Measurements from ENCODE around the gene AKR1C4. TPM values are rescaled to one million over a fixed set of nuclear protein-coding genes. Genes with fewer than 3 reads are reported as not detected.
"Not testable (repeated sequence)": the region's sequence is repeated elsewhere in the genome, so short reads cannot be mapped to it uniquely, and the experiment has no call there.

The AKR1C4 gene
- 292 TPM for total RNA-seq

DNA sequence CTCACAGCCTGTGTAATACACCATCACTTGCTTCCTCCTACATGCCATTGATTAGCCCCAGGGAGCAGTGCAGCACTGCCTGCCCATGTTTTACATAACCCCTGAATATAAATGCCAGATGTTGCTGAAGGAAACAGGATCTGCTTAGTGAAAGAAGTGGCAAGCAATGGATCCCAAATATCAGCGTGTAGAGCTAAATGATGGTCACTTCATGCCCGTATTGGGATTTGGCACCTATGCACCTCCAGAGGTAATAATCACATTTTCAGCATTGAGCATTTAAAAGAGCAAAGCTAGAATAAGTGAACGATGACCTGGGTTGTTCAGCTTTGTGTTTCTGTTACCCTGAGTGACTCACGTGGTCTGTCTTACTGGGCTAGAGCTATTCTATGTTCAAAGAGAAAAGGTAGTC, at the start of gene AKR1C4:
AKR1C4 (plus strand) TSS at position 136 of the 412 bp plus-strand sequence; CDS start at position 167, 31 bp downstream.
- ATAC-seq, result peak; percentile 62
- peak; percentile 58 for DNase-seq (ENCODE audit: low spot score)

DNA sequence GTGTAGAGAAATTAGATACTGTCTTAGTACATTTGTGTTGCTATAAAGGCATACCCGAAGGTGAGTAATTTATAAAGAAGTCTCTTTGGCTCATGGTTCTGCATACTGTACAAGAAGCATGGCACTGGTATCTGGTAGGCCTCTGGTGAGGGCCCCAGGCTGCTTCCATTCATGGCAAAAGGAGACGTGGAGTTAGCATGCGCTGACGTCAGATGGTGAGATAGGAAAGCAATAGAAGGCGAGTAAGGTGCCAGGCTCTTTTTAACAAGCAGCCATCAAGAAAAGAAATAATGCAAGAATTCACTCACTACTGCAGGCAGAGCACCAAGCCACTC, 49.8 kb upstream of the AKR1C4 start:
- no peak for DNase-seq (ENCODE audit: low spot score)
- no peak for ATAC-seq

DNA sequence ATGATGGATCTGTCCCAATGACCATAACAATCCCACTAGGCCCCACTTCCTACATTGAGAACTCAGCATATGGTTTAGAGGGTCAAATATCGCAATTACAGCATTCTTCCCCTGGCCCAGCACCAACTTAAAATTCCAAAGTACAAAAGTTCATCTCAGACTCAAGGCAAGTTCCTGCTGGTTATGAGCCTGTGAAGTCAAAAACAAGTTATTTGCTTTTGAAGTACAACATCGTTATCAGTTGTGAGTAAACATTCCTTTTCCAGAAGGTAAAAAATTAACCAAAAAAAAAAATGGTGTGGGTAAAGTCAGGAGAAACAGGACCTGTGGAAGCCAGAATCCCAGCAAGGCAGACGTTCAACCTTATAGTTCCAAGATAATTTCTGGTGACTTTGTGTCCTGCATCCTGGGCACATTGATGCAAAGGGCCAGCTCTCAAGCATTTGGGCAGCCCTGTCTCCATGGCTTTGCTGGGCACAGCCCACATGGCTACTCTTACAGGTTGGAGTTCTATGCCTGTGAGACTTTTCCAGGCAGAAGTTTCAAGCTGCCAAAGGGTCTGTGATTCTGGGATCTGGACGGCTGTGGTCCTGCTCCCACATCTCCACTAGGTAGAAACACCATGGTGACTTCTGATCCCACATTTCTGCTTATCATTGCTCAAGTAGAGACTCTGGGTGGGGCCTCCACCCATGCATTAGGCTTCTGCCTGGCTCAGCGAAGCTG, 49.2 kb upstream of the AKR1C4 start:
- DNase-seq (ENCODE audit: low spot score) (peak; percentile 70), ATAC-seq (peak; percentile 75)

DNA sequence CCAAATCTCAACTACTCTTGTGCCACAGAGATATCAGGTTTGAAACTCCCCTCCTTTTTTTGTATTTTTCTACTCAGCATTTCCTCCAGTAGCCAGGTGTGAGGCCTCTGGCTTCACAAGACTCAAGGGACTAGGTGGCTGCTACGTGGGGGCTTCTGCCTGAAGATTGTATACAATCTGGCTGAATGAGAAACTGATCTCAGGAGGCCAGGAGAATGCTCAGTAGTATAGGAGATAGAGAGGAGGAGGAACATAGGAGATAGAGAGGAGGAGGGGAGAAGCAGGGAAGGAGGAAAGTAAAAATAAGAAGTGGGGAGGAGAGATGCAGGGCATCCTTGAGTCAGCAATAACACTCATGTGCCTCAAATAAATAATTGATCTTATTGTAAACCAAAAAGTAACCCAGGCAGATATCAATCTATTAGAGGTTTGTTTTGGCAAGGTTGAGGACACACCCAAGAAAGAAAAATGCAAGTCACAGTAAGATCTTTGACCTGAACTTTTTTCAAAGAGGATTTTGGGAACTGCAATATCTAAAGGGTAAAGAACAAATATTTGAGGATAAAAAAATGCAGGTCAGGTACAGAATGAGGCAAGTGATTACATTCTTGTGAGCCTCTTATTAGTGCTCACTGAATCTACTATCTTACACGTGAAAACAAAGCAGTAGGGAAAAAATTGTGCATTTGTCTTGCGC, 48.5 kb upstream of the AKR1C4 start:
- DNase-seq (ENCODE audit: low spot score), result no peak
- ATAC-seq, result peak; percentile 61

DNA sequence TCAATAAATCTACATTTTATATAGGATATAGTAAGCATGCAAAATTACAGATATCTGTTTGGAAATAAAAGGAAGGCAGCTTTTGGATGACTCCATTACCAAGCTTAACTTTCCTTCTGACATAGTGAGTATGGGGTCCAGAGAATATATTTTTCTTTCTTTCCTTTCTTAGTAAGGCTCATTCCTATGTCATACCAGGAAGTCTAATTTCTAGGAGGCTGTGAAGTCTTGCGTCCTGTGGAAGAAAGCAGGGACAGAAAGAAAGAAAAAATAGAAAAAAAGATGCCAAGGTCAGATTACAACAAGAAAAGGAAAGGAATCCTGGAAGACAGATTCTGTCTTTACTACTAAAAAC, 48.0 kb upstream of the AKR1C4 start:
- ATAC-seq, result no peak
- no peak for DNase-seq (ENCODE audit: low spot score)

DNA sequence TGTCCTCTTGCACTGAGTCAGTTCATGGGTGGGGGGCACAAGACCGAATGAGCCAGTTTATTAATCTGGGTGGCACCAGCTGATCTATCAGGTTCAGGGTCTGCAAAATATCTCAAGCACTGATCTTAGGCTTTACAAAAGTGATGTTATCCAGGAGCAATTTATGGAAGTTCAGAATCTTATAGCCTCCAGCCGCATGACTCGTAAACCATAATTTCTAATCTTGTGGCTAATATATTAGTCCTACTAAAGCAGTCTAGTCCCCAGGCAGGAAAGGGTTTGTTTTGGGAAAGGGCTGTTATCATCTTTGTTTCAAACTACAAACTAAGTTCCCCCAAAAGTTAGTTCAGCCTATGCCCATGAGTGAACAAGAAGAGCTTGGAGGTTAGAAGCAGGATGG, 45.6 kb upstream of the AKR1C4 start:
- DNase-seq (ENCODE audit: low spot score) (no peak), ATAC-seq (no peak)

DNA sequence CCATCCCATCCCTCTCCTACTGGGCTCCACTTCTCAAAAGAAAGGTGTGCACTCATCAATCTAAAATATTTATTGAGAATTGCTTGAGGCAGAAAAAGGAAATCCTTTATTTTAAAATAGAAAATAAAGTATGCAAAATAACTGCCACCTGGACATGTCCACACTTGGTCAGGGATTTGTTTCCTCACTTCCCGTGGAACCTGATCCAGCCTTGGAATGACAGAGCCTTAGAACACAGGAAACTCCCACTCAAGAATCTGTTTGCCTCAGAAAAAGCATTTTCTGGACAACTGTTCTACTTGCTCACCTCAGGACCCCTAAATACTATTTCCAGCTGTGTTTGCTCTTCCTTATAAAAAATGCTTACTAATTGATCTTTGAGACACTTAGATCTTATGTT, 40.7 kb upstream of the AKR1C4 start:
- DNase-seq (ENCODE audit: low spot score), result no peak

DNA sequence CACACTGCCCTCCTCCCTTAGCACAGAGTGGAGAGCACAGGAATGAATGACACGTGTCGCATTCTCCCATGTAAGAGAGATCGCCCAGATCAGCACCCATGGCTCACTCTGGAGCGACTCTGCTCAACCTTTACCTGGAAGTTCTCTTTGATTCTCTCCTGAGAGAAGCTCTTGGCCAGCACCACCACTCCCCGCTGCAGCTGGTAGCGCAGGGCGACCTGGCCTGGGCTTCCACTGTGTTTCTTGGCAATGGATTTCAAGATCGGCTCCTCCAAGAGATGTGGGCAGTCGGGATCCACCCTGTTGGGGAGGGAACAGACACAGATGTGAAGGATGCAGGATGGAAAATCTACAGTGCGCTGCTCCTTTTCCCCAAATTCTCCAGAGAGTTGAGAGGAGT, 39.1 kb upstream of the AKR1C4 start:
- DNase-seq (ENCODE audit: low spot score) (no peak), ATAC-seq (peak; percentile 31)

More for the DNA sequence above, 40.7 kb upstream of the AKR1C4 start:
- no peak for ATAC-seq

DNA sequence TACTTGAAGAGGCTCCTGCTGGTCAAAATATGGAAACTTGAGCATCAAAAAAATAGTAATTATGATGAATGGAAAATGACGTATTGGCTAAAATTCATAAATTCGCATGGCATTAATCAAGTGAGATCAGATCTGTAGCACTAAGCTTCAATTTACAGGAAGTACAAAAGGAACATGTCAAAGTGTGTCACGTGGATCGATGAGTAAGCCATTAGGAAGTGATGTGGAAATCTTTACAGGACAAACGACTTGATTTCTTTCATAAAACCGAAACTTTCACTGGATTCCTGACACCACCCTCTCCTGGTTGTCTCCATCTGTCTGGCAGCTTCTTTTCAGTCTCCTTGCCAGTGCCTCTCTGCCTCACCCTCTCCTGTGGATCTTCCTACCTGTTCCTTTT, 37.5 kb upstream of the AKR1C4 start:
- ATAC-seq (no peak), DNase-seq (ENCODE audit: low spot score) (no peak)

DNA sequence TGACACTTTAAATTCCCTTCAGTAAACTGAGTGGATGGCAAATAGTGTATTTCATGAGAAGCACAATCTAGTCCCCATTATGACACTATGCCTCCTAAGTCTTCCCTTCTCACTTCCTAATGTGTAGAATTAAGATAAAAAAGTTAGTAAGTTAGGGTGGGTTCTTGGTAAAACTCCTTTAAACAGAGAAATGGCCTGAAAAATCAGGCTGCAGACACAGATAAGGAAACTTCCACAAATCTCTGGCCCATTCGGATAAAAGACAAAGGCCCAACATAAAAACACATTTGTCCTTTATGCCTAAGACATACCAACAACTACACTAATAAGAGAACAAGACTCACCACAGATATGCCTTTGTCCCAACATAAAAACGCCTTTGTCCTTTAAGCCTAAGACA, 33.1 kb upstream of the AKR1C4 start:
- ATAC-seq, result no peak
- DNase-seq (ENCODE audit: low spot score), result no peak

DNA sequence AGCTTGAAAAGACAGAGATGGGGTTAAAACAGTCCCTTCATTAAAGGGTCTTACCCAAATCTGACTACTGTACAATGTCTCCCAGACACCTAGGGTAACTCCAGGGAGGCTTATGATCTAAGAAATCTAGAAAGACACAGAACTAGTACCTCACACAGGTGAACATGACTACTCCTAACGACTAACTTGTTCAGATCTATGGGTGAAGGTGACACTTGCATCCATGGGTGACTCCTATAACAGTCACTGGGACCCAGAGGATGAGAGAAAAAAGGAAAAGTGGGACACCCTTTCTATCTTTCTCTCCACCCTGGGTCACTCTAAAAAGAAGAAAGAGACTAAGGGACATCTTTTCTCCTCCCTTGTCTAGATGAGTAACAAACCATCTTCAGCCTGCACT, 30.9 kb upstream of the AKR1C4 start:
- no peak for ATAC-seq

DNA sequence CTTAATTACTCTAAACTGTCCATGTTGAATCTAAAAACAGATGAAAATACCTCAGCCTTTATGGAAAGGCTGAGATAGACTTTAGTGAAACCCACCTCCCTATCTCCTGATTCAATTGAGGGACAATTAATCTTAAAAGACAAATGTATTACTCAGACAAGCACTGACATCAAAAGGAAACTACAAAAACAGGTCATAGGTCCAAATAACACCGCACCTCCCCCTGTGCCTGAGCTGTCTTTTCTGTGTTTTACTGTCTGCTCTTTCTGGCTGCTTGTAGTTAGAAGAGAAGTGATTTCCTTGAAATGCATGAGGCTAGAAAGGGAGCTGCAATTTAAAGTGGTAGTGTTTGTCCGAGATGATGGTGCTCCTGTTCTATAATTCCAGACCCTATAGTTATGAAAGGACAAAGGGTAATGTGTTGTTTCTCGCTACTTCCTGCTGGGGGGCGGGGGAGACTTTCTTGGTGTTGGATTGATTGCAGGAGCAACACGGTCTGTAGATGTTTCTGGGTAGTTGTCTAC, 27.7 kb upstream of the AKR1C4 start:
- ATAC-seq (peak; percentile 44), DNase-seq (ENCODE audit: low spot score) (no peak)

More for the DNA sequence above, 30.9 kb upstream of the AKR1C4 start:
- no peak for DNase-seq (ENCODE audit: low spot score)

DNA sequence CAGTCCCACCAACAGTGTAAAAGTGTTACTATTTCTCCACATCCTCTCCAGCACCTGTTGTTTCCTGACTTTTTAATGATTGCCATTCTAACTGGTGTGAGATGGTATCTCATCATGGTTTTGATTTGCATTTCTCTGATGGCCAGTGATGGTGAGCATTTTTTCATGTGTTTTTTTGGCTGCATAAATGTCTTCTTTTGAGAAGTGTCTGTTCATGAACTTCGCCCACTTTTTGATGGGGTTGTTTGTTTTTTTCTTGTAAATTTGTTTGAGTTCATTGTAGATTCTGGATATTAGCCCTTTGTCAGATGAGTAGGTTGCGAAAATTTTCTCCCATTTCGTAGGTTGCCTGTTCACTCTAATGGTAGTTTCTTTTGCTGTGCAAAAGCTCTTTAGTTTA, 21.1 kb upstream of the AKR1C4 start:
- ATAC-seq; DNase-seq (ENCODE audit: low spot score): not testable (repeated sequence)

DNA sequence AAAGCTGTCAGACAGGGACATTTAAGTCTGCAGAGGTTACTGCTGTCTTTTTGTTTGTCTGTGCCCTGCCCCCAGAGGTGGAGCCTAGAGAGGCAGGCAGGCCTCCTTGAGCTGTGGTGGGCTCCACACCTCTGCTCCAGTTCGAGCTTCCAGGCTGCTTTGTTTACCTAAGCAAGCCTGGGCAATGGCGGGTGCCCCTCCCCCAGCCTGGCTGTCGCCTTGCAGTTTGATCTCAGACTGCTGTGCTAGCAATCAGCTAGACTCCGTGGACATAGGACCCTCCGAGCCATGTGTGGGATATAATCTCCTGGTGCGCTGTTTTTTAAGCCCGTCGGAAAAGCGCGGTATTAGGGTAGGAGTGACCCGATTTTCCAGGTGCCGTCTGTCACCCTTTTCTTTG, 16.1 kb upstream of the AKR1C4 start:
- not testable (repeated sequence) for DNase-seq (ENCODE audit: low spot score); ATAC-seq

DNA sequence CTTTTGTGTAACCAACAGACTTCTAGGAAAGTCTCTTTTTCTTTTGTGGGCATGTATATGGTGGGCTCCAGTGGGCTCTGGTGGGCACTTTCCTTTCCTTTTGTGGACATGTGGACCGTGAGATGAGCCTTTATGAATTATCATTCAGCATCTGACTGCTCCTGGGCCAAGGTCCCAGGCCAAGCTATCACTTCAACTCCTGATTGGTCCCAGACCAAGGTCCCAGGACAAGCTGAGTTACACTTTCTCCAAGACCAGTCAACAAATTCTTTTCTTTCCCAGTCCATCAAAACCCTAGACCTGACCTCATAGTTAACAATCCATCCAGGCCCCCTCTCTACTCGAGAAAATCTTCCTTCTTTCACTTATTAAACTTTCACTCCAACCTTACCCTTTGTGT, 12.7 kb upstream of the AKR1C4 start:
- ATAC-seq, result peak; percentile 60
- no peak for DNase-seq (ENCODE audit: low spot score)

DNA sequence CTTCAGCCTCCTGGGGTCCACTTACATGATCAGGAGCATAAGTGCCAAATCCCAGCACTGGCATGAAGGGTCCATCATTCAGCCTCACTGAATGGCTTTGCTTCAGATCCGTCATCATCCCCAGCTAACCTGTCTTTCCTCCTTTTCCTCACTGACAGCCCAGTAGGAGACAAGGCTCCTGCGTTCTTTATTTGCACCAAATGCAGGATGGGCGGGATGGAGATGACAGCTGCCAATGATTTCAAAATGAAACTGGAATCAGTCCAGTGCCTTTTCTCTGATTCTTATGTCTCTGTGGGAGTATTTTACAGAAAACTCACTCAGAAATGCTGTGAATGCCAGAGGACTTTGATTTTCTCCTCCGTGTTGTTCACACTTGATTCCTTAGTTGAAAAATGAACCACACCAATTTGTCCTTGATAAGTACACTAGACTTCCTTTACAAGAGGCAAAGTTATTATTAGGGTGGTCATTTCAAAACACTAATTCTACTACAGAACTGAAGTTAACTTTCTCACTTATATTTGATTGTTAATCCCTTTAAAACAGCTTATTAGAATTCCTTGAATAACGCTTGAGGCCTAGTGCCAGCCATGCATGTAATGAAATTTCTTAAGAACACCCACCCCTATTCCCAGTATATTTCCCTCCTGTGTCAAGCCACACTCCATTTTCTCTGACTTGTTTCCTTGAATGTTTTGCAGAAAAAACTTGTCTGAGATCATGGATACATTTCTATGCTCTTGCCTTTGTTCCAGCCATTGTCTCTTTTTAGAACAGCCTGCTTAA, 11.5 kb upstream of the AKR1C4 start, which contains the start of gene AKR1C8:
AKR1C8 (minus strand) TSS at position 164 of the 789 bp plus-strand sequence; CDS start at position 118, 46 bp downstream.
- DNase-seq (ENCODE audit: low spot score), result peak; percentile 72

DNA sequence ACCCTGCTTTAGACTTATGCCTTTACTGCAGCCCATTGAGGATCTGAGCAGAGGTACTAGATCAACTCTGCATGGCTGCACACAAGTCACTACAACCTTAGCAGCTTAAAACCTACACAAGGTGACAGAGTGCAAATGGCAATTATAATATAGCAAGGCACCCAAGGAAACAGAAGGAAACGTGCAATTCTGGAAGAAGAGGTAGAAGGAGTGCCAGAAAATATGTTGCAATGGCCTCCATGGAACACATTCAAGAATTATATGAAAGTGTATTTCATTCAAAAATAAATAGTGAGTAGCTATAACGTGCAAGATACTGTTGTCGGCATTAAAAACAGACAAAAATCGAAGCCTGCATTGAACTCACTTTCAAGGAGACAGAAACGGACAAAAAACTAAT, 8.8 kb upstream of the AKR1C4 start:
- DNase-seq (ENCODE audit: low spot score) (no peak), ATAC-seq (no peak)

More for the DNA sequence above, 11.5 kb upstream of the AKR1C4 start, which contains the start of gene AKR1C8:
- peak; percentile 74 for ATAC-seq

DNA sequence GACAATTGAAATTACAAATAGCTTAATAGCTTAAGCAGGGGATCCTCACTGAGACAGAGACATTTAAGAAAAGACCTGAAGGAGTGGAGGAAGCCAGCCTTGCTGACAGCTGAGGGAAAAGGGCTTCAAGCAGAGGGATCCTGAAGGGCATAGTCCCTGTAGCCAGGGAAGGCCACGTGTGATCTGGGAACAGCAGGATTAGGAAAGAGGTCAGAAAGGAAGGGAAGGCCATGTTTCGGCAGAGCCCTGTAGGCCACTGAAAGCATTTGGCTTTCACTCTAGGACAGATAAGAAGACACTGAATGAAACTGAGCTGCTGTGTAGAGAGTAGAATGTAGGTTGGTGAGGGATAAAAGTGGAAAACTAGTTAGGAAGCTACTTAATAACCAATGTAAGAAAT, 8.3 kb upstream of the AKR1C4 start:
- DNase-seq (ENCODE audit: low spot score), result peak; percentile 80
- ATAC-seq, result peak; percentile 82

DNA sequence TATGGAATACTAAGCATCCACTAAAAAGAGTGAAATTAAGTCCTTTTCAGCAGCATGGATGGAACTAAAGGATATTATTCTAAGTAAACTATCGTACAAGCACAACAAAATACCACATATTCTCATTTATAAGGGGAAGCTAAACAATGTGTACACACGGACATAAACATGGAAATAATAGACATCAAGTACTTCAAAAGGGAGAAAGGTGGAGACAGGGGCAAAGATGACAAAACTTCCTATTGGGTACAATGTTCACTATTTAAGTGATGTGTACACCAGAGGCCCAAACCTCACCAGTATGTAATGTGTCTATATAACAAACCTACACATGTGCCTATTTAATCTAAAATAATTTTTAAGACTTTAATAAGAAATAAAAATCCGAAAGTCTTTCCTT, 2.2 kb upstream of the AKR1C4 start:
- DNase-seq (ENCODE audit: low spot score), result no peak
- ATAC-seq, result no peak

DNA sequence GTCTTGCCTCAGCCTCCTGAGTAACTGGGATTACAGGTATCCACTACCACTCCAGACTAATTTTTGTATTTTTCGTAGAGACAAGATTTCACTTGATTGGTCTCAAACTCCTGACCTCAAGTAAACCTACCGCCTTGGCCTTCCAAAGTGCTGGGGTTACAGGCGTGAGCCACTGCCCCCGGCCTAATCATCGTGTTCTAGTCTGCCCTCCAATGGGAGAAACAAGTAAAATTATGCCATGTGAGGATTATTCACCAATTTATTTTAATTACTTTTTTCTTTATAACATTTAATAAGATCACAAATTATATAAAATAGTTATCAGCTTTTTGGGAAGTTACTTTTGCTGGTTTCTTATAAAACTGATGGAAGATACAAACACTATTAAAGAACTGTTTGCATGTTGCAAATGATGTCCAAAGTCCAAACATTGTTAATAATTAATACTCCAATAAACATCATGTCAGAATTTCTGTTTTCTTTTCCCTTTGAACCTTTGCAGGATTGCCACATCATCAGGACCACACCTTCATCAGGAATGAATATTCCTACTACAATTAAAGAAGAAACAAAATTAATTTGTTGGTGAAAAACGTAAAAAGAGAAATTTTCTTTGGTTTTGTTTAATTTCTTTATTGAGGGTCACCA, 786 bp upstream of the AKR1C4 start:
- ATAC-seq, result peak; percentile 26

DNA sequence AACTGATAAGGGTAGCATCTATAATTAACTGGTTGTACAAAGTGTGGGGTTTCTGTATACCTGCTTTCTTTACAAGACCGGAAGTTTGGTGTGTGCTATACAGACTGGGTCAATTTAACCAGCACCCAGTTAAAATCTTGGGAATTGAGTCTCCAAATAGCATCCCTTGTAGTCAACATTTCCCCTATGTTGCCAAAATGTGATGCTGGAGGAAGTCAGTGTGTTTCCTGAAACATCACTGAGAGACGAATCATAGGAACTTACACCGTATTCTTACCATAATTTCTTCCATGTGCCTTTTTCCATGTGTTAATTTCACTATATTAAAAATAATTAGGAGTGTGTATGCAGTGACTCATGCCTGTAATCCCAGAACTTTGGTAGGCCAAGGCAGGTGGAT, 1.7 kb downstream of the AKR1C4 start:
- DNase-seq (ENCODE audit: low spot score) (no peak), ATAC-seq (no peak)

More for the DNA sequence above, 786 bp upstream of the AKR1C4 start:
- peak; percentile 60 for DNase-seq (ENCODE audit: low spot score)
